GM21528 (cell line): Measurements from ENCODE around the gene FABP6.

Source experiments
- ATAC-seq: cut with Tn5 transposase; IDR thresholded peaks from one replicate; pipeline ENCODE4 v1.9.1; 2021; ENCODE audit warnings: mild to moderate bottlenecking, moderate library complexity; ENCODE audit not compliant: unreplicated experiment, low FRiP score

FABP6 gene

DNA sequence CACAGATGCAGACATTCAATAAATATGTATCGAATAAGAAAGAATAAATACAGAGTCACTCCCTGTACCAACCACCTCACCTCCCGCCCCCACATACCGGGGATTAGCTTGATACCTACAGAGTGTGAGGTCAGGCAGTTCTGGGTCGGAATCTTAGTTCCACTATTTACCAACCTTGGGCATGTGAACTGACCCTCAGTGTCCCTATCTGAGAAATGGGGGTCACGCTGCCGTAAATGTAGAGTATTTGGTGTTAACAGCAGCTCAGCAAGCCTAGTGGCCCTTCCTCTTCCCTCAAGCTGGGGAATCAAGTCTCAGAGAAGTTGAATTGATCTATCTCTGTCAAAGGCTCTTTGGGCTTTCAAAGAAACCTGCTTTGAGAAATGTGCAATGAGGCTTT, 57.6 kb downstream of the FABP6 start:
- no peak for ATAC-seq

DNA sequence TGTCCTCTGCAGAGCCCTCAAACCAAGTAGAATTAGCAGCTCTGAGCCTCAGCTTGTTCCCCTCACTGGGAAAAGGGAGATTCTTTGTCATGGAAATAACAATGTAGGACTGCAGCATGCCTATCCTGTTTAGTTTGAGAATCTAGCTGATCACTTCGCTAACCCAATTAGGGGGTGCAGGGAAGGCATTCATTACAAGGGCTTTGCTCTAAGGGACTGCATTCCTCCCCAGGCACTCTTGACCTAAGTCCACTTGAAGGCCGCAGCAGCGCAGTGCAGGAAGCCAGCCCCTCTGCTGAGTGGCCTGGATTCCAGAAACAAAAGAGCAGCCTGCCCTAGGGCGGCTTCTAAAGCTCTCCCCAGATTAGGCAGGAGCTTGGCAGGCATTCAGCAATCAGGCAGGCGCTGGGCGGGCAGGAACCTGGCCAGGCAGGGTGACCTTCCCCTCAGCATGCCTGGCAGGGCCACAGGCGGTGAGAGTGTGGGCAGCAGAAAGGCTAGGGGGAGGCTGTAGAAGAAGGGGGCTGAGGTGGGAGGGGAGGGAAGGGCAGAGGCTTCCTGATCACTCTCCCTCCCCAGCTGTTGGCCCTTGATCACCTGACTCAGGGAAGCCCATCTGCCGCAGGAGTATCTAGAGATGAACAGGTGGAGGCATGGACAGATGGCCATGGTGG, 58.2 kb downstream of the FABP6 start:
- ATAC-seq: no peak
